ENCODE data around the gene DNAH8.

- no peak for TF ChIP-seq CTCF (IDR thresholded peaks at IDR 0.05)
- TF ChIP-seq POLR2A (IDR thresholded peaks at IDR 0.05): no peak
Measured at GRCh38 chr6:38990475-38990874, 275.4 kb downstream of the DNAH8 start.

Data from testis (tissue), 2 donors.